ENCODE measurements around the gene CLEC4M. TPM values are rescaled to one million over a fixed set of nuclear protein-coding genes. Genes with fewer than 3 reads are reported as not detected.

Gene CLEC4M
- total and polyA plus RNA-seq, 2 of the 8 experiments (the other 6 are each of a cell fraction or from before 2014, with no cell fraction given) = not detected

DNA sequence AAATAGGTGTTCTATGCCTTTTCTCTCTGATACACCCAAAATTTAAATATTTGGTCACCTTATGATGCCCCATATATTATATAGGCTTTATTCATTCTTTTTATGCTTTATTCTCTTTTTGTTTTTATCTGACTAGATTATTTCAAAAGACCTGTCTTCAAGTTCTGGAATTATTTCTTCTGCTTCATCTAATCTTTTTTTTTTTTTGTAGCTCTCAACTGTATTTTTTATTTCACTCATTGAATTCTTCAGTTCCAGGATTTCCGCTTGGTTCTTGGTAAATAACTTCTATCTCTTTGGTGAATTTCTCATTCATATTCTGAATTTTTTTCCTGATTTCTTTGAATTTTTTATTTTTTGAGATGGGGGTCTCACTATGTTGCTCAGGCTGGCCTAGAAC lies 3.9 kb upstream of the CLEC4M start:
- no peak overlapping the region for H3K4ac ChIP-seq (replicated peaks; ENCODE audit: insufficient read length, low read depth, low read length)
- H3K9ac ChIP-seq (replicated peaks in 1 of 4; ENCODE audit: extremely low read depth in 1 of 4, low read depth in 3 of 4, low read length in 3 of 4) = no peak overlapping the region
- no peak overlapping the region for H2BK120ac ChIP-seq (replicated peaks; ENCODE audit: low read depth, low read length)
- no peak overlapping the region for H3K56ac ChIP-seq (replicated peaks; ENCODE audit: insufficient read length, low read depth, low read length)
- H3K18ac ChIP-seq (ENCODE audit: extremely low read depth, low read length) = no peak overlapping the region
- H2BK5ac ChIP-seq (ENCODE audit: low read depth, low read length) = no peak overlapping the region
- H2BK15ac ChIP-seq (ENCODE audit: low read length) = no peak overlapping the region
- no peak overlapping the region for H3K23ac ChIP-seq (ENCODE audit: insufficient read length)
- WGBS, 2 experiments (ENCODE audit: extremely low coverage in 1 of 2, insufficient coverage in 1 of 2, insufficient read length in 1 of 2, insufficient replicate concordance in 2 of 2, low coverage in 1 of 2, low lambda C conversion rate in 2 of 2, missing lambda C conversion rate in 1 of 2) = 92% methylated on average over 1 of the region's 1 CpG; no CpG with 5 or more reads in 1 of the 2 experiments
- no peak overlapping the region for H4K5ac ChIP-seq (ENCODE audit: insufficient read length, low read depth, low read length)
- no peaks in the 10 kb centered on the region for H3K23me2 ChIP-seq (ENCODE audit: low read depth, low read length)
- no peak overlapping the region for H3K27ac ChIP-seq (ENCODE audit: low read depth, low read length)
- DNase-seq (ENCODE audit: low read depth in 1 of 2, low spot score in 2 of 2) (no peak), FAIRE-seq (no peak)
- no peak overlapping the region for H4K91ac ChIP-seq (replicated peaks; ENCODE audit: insufficient read length, low read length)
- no peaks in the 10 kb centered on the region for H4K20me1 ChIP-seq (replicated peaks in 1 of 2; ENCODE audit: control insufficient read depth in 1 of 2, insufficient read depth in 2 of 2, low read length in 2 of 2)
- H4K8ac ChIP-seq (ENCODE audit: extremely low read depth, insufficient read depth, low read length) = no peak overlapping the region
- TF ChIP-seq SUZ12 (IDR thresholded peaks at IDR 0.05; ENCODE audit: low read length) = no peak
- peaks cover 23 to 24% of the 10 kb centered on the region in 2 experiments for H3K9me3 ChIP-seq (ENCODE audit: insufficient read depth in 2 of 2, low read depth in 1 of 2, low read length in 1 of 2)
- no peak overlapping the region for H2BK20ac ChIP-seq (ENCODE audit: low read length)
- CTCF ChIA-PET (ENCODE audit: partially characterized antibody) = no interaction called here
- no peaks in the 10 kb centered on the region for H3K79me1 ChIP-seq (ENCODE audit: low read depth, low read length)
- H3K36me3 ChIP-seq (ENCODE audit: control insufficient read depth in 2 of 4, insufficient read depth in 4 of 4, low read length in 3 of 4) = no peaks in the 10 kb centered on the region
- no peak overlapping the region for H2AFZ ChIP-seq (ENCODE audit: low read length)
- no peak overlapping the region for H3K4me2 ChIP-seq (ENCODE audit: insufficient read depth in 1 of 2, low read depth in 2 of 2, low read length in 2 of 2)
- POLR2A ChIA-PET (ENCODE audit: partially characterized antibody) = no interaction called here
- H3K27me3 ChIP-seq (replicated peaks in 1 of 4; ENCODE audit: control insufficient read depth in 3 of 4, extremely low read depth in 1 of 4, insufficient read depth in 3 of 4, low read length in 3 of 4) = no peaks in the 10 kb centered on the region
- H2BK12ac ChIP-seq (ENCODE audit: low read depth, low read length) = no peak overlapping the region
- H2AK5ac ChIP-seq (ENCODE audit: low read depth, low read length) = no peak overlapping the region
- H3K4me1 ChIP-seq (replicated peaks in 1 of 4; ENCODE audit: control insufficient read depth in 3 of 4, insufficient read depth in 4 of 4, low read length in 3 of 4) = peaks cover 0 to 3% (median 0%) of the 10 kb centered on the region in 4 experiments; a peak in 1 of 7 replicates
- H3K4me3 ChIP-seq (ENCODE audit: extremely low read depth in 1 of 4, insufficient read depth in 2 of 4, low read depth in 3 of 4, low read length in 4 of 4) = no peak overlapping the region
- H3K14ac ChIP-seq (ENCODE audit: insufficient read length) = no peak overlapping the region
- H3K79me2 ChIP-seq (ENCODE audit: control insufficient read depth in 1 of 2, insufficient read depth in 2 of 2, low read length in 2 of 2) = no peaks in the 10 kb centered on the region

All from H1 (cell line).